GM10266 (cell line): ENCODE results near the gene HTR3B.

Source experiments
- DNase-seq: peaks from one replicate; pipeline ENCODE4 v3.0.0; 2012; ENCODE audit errors: extremely low spot score
- TF ChIP-seq, protein P1 (sequence below): IDR thresholded peaks from 2 replicates; pipeline ENCODE4 v1.5.1; 2012; ENCODE audit warnings: mild to moderate bottlenecking, low read depth; ENCODE audit not compliant: control insufficient read depth, insufficient read depth; ENCODE audit errors: missing control alignments

Gene HTR3B, protein sequence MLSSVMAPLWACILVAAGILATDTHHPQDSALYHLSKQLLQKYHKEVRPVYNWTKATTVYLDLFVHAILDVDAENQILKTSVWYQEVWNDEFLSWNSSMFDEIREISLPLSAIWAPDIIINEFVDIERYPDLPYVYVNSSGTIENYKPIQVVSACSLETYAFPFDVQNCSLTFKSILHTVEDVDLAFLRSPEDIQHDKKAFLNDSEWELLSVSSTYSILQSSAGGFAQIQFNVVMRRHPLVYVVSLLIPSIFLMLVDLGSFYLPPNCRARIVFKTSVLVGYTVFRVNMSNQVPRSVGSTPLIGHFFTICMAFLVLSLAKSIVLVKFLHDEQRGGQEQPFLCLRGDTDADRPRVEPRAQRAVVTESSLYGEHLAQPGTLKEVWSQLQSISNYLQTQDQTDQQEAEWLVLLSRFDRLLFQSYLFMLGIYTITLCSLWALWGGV

DNA sequence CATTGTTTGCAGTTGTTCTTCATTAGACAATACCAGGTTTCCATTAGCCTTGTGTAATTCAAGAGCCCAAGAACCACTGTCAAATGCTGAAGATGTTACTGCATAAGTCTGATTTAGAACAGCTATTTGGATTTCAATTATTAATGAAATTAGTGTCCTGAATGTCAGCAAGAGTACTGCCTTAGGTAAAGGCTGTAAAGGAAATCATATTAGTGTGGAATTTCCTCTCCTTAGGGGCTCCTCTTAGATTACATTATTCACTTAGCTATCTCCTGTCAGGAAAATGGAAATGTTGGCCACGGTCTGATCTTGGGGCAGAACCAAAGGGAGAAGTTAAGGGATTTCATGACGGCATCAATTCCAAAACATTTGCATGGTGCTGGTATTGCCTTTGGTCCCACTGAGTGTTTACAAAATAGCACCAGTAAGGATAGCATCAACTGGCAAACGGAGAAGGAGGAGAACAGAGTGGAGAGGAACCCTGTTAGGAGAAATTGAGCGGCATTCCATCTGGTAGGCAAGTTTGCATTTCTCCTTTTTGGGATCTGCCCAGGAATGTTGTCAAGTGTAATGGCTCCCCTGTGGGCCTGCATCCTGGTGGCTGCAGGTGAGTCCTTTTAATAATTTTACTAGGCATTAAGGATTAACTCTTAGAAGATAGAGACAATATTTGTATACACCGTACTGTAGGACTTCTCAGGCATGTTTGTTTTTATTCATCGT is at the start of gene HTR3B:
Gene HTR3B, plus strand, starts transcription at position 418 of the 723 bp plus-strand sequence. Its CDS starts 138 bp downstream, at position 556.
- no peak for DNase-seq
- TF ChIP-seq, protein P1, sequence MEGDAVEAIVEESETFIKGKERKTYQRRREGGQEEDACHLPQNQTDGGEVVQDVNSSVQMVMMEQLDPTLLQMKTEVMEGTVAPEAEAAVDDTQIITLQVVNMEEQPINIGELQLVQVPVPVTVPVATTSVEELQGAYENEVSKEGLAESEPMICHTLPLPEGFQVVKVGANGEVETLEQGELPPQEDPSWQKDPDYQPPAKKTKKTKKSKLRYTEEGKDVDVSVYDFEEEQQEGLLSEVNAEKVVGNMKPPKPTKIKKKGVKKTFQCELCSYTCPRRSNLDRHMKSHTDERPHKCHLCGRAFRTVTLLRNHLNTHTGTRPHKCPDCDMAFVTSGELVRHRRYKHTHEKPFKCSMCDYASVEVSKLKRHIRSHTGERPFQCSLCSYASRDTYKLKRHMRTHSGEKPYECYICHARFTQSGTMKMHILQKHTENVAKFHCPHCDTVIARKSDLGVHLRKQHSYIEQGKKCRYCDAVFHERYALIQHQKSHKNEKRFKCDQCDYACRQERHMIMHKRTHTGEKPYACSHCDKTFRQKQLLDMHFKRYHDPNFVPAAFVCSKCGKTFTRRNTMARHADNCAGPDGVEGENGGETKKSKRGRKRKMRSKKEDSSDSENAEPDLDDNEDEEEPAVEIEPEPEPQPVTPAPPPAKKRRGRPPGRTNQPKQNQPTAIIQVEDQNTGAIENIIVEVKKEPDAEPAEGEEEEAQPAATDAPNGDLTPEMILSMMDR = no peak

DNA sequence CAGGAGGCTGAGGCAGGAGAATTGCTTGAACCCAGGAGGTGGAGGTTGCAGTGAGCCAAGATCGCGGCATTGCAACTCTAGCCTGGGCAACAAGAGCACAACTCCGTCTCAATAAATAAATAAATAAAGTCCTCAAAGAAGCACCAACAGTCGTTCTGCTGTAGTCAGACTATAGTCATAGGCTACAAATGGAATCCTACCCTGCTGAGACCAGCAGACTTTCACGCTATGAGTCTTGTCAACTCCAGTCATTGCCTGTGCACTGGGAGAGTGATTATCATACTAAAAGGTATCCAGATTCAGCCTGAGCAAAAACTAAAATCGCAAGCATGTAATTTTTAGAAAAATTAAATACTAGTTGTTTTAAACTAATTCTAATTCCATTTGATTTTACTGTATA is 48.8 kb upstream of the HTR3B start:
- TF ChIP-seq, protein P1 = no peak
- no peak for DNase-seq

DNA sequence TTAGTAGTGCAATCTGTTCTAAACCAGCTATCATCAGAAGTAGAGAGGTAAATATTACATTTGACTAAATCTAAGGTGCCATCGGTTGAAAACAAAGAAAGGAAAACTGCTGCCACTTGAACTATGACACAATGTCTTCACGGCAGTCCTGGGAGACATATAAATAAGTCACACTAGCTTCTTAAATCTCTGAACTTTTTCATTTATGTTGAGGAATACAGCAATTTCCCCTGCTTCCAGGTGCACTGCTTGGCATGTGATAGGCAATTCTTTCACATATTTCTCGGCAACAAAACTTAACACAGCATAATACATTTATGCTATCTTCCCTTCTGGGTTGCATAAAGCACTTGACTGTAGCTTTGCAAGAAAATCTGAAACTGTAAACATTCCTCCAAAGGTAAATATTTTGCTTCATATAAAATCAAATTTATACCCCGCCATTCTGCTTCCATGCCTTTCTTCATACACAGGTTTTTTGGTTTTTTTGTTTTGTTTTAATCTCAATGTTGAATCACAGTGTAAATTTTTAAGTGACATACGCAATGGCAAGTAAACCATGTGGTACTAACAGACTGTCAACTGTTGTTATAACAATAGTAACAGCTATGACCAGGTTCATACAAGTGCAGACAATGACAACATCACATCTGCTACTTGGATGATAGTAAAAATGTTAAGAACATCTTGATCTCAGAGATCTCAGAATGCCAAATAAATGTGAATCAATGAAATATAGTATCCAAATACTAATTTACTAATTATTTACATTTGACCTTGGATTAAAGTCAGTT is 47.4 kb upstream of the HTR3B start:
- TF ChIP-seq, protein P1 = no peak
- no peak for DNase-seq

DNA sequence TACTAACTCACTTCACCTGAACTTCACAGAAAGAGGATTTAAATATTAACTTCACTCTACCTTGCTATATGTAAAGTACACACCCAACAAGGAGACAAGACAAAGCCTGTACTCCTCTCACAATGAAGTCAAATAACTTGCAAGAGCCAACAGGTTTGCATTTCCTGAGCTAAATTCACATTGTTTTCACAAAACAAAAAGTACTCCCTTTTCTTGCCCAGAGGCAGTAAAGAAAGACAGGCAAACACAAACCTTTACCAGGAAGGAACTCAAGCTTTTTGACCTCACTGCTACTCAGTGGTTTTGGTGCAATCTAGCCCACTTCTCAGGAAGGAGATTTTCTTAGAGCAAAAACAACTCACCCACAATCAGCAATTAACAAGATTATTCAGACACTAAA is 44.9 kb upstream of the HTR3B start:
- no peak for DNase-seq
- TF ChIP-seq, protein P1 = no peak

DNA sequence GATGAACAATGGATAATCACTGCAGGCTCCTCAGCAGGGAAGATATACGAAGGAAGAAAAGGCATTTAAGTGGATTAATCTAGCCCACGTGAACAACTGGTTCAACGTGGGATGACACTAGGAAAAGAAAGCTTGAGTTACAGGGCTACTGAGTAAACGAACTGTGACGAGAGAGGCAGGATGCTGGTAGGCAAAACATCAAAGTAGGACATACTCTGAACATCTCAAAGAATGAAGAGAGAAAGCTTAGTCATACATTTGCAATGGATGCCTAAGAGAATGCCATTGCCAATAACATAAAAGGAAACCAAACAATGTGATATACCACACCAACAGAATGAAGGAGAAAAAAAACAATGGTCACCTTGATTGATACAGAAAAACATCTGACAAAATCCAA is 42.2 kb upstream of the HTR3B start:
- TF ChIP-seq, protein P1 = no peak
- DNase-seq = no peak

DNA sequence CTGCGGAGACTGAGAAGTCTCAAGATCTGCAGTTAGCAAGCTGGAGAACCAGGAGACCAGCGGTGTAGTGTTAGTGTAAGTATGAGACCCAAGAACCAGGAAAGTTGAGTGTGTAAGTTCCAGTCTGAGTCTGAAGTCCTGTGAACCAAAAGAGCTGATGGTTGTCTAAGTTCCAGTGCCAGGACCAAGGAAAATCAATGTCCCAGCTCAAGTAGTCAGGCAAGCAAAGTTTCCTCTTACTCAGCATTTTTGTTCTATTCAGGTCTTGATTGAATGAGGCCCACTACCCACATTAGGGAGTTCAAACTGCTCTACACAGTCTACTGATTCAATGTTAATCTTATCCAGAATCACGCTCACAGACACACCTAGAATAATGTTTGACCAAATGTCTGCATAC is 40.2 kb upstream of the HTR3B start:
- TF ChIP-seq, protein P1 = no peak
- no peak for DNase-seq

DNA sequence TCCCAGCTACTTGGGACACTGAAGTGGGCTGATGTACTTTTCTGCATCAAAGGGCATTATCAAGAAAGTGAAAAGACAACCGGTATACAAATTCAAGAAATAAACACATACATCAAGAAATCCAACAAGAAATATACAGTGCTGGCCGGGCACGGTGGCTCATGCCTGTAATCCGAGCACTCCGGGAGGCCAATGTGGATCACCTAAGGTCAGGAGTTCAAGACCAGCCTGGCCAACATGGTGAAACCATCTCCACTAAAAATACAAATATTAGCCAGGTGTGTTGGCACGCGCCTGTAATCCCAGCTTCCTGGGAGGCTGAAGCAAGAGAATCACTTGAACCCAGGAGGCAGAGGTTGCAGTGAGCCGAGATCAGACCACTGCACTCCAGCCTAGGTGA is 38.7 kb upstream of the HTR3B start:
- TF ChIP-seq, protein P1 = no peak
- DNase-seq = no peak
